GM21529 (cell line): ENCODE data around the gene DVL1.
"Not testable (repeated sequence)": the region's sequence is repeated elsewhere in the genome, so short reads cannot be mapped to it uniquely, and the experiment has no call there.

ENCODE experiments used
- ATAC-seq: cut with Tn5 transposase; IDR thresholded peaks from one replicate; pipeline ENCODE4 v1.9.1; 2021; ENCODE audit not compliant: unreplicated experiment

The DVL1 gene

GRCh38 chr1:1349256-1350012 is at the start of gene DVL1:
Gene DVL1, minus strand, starts transcription at chr1:1349418. Its CDS starts 353 bp downstream, at chr1:1349065.
- ATAC-seq, result peak; percentile 52

GRCh38 chr1:1398677-1399186 is 49.5 kb upstream of the DVL1 start:
- peak; percentile 4 for ATAC-seq

- no peak for ATAC-seq
Measured at GRCh38 chr1:1397839-1398523, 48.8 kb upstream of the DVL1 start.

- ATAC-seq, result no peak
Measured at GRCh38 chr1:1395166-1395565, 45.9 kb upstream of the DVL1 start.

GRCh38 chr1:1394116-1394515 is 44.9 kb upstream of the DVL1 start:
- no peak for ATAC-seq

- no peak for ATAC-seq
Measured at GRCh38 chr1:1393428-1393827, 44.2 kb upstream of the DVL1 start.

- no peak for ATAC-seq
Measured at GRCh38 chr1:1393014-1393413, 43.8 kb upstream of the DVL1 start.

- ATAC-seq, result no peak
Measured at GRCh38 chr1:1391225-1391624, 42.0 kb upstream of the DVL1 start.

GRCh38 chr1:1390675-1391074 is 41.5 kb upstream of the DVL1 start:
- no peak for ATAC-seq

GRCh38 chr1:1388078-1388472 is 38.9 kb upstream of the DVL1 start:
- no peak for ATAC-seq

GRCh38 chr1:1387098-1388077 is 38.2 kb upstream of the DVL1 start:
- no peak for ATAC-seq

GRCh38 chr1:1385931-1386330 is 36.7 kb upstream of the DVL1 start:
- ATAC-seq, result no peak

- ATAC-seq, result not testable (repeated sequence)
Measured at GRCh38 chr1:1385339-1385738, 36.1 kb upstream of the DVL1 start.

- ATAC-seq, result no peak
Measured at GRCh38 chr1:1381294-1381693, 32.1 kb upstream of the DVL1 start.

GRCh38 chr1:1380860-1381259 is 31.6 kb upstream of the DVL1 start:
- no peak for ATAC-seq

- no peak for ATAC-seq
Measured at GRCh38 chr1:1377540-1378205, 28.5 kb upstream of the DVL1 start.

GRCh38 chr1:1376551-1377226 is 27.5 kb upstream of the DVL1 start:
- no peak for ATAC-seq

- peak; percentile 83 for ATAC-seq
Measured at GRCh38 chr1:1374929-1375662, 25.9 kb upstream of the DVL1 start, which contains the start of gene AURKAIP1. Gene AURKAIP1, minus strand, starts transcription at chr1:1375207. Its CDS starts 451 bp downstream, at chr1:1374756.

- ATAC-seq, result peak; percentile 6
Measured at GRCh38 chr1:1374589-1374928, 25.3 kb upstream of the DVL1 start.
